GM21515 (cell line): ENCODE measurements around the gene ISM1.

Experiments used
- ATAC-seq: cut with Tn5 transposase; IDR thresholded peaks from one replicate; pipeline ENCODE4 v1.9.1; 2021; ENCODE audit not compliant: unreplicated experiment

ISM1 gene

GRCh38 chr20:13278812-13279570, 57.9 kb downstream of the ISM1 start:
- no peak for ATAC-seq

- no peak for ATAC-seq
Observed at GRCh38 chr20:13280609-13281324, 59.7 kb downstream of the ISM1 start.

GRCh38 chr20:13283869-13284829, 63.1 kb downstream of the ISM1 start:
- no peak for ATAC-seq

- no peak for ATAC-seq
Observed at GRCh38 chr20:13284830-13285229, 63.8 kb downstream of the ISM1 start.

GRCh38 chr20:13285408-13285807, 64.3 kb downstream of the ISM1 start:
- ATAC-seq = no peak

- ATAC-seq = no peak
Observed at GRCh38 chr20:13286052-13286451, 65.0 kb downstream of the ISM1 start.

- ATAC-seq = no peak
Observed at GRCh38 chr20:13286607-13287006, 65.5 kb downstream of the ISM1 start.

- ATAC-seq = no peak
Observed at GRCh38 chr20:13288357-13288756, 67.3 kb downstream of the ISM1 start.

- no peak for ATAC-seq
Observed at GRCh38 chr20:13289031-13289430, 68.0 kb downstream of the ISM1 start.

- no peak for ATAC-seq
Observed at GRCh38 chr20:13290724-13291123, 69.7 kb downstream of the ISM1 start.

GRCh38 chr20:13291157-13291556, 70.1 kb downstream of the ISM1 start:
- ATAC-seq = no peak

- ATAC-seq = no peak
Observed at GRCh38 chr20:13292201-13292885, 71.3 kb downstream of the ISM1 start.

- ATAC-seq = no peak
Observed at GRCh38 chr20:13294522-13294921, 73.4 kb downstream of the ISM1 start.

- no peak for ATAC-seq
Observed at GRCh38 chr20:13295637-13296036, 74.6 kb downstream of the ISM1 start.

GRCh38 chr20:13296070-13296469, 75.0 kb downstream of the ISM1 start:
- no peak for ATAC-seq

GRCh38 chr20:13297147-13297899, 76.2 kb downstream of the ISM1 start:
- ATAC-seq = no peak

- no peak for ATAC-seq
Observed at GRCh38 chr20:13298692-13299373, 77.8 kb downstream of the ISM1 start.

- no peak for ATAC-seq
Observed at GRCh38 chr20:13299401-13299800, 78.3 kb downstream of the ISM1 start.

GRCh38 chr20:13301596-13301995, 80.5 kb downstream of the ISM1 start:
- no peak for ATAC-seq
